Hypothalamus (tissue), 51 donors: ENCODE measurements around the gene NHERF2.

ENCODE experiments used
- DNase-seq, 51 donors: peaks; one replicate each; lab custom pipeline; 2025; lab: John Stamatoyannopoulos, UW

Gene NHERF2

DNA sequence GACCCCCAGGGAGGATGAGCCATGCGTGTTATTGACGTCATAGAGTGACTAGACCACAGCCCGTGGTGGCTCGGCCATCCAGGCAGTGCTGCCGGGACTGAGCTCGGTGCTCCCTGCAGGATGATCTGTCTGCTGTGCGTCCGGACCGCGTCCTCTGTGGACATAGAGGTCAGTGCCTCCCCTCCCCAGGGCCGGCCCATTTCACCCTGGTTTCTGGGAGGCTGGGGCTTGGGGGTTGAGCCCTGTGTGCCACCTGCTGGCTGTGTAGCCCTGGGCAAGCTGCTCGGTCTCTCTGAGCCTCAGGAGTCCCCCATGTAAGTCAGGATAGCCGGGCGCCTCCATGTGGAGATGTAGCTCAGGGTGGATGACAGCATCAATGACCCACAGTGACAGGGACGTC, 29.4 kb downstream of the NHERF2 start:
- DNase-seq = peak in 9 of 51 donors; percentile 3 to 38 (median 18)

DNA sequence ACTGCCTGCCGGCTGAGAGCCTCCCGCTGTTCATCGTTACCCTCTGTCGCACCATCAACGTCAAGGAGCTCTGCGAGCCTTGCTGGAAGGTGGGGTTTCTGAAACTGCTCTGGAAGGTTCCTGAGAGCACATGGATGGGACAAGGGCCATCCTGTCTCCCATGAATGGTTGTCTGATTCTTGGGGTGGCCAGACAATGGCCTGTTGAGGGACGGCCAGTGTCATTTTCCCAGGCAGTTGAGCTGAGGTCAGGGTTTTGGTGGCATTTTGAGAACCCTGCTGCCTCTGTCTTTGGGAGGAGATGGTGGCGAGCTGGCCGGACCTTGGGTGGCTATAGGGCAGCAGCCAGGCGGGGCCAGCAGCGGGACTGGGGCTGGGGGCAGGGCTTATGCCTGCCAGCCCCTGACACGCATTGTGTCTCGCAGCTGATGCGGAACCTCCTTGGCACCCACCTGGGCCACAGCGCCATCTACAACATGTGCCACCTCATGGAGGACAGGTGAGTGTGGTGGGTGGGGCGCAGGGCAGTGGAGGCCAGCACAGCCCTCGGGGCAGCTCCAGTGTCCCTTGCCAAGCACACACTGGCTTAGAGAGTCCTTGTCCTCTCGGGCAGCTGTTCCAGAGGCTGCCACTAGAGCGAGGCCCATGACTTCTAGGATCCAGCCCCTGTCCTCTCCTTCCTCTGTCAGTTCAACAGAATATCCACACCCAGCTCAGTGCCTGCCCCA, 30.1 kb downstream of the NHERF2 start:
- peak in 24 of 51 donors; percentile 2 to 72 (median 31) for DNase-seq

DNA sequence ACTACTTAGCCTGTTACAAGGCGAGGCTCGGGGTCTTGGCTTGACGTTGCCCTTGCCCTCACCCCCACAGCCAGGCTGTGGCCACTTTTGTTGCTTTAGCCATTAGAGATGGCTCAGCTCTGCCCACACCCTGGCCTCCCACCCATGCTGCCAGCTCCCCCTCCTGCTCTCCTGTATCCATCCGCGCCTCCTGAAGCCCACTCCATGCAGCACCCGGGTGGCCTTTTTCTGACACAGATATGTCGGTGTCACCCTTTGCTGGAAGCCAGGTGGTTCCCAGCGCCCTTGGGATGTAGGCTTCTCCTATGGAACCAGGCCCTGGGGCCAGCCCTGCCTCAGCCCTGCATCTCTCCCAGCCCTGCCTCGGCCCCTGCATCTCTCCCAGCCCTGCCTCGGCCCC, 30.7 kb downstream of the NHERF2 start:
- no peak for DNase-seq

DNA sequence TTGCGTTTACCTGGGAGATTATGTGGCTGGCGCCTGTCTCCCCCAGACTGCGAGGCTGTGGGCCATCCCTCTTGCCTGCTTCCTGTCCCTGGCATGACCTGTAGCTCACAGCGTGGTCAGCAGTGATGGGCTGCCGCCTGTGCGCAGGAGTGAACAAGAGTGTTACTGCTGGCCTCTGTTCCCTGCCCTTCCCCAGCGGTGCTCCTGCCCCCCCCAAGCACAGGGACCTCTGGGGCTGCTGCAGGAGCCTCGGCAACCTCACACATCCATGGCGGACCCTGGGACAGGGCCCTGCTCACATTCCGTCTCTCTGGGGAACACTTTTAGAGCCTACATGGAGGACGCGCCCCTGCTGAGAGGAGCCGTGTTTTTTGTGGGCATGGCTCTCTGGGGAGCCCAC, 31.7 kb downstream of the NHERF2 start:
- DNase-seq = no peak

DNA sequence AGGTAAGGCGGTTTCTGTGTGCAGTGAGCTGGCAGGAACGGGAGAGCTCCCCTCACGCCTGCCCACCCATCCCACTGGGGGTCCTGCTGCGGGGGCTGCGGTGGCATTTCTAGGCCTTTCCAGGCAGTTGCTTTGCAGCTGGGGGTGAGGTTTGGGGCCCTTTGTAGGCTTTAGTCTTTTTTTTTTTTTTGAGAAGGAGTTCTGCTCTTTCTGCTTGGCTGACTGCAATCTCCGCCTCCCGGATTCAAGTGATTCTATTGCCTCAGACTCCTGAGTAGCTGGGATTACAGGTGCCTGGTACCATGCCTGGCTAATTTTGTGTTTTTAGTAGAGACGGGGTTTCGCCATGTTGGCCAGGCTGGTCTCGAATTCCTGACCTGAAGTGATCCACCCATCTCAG, 32.2 kb downstream of the NHERF2 start:
- DNase-seq = no peak

DNA sequence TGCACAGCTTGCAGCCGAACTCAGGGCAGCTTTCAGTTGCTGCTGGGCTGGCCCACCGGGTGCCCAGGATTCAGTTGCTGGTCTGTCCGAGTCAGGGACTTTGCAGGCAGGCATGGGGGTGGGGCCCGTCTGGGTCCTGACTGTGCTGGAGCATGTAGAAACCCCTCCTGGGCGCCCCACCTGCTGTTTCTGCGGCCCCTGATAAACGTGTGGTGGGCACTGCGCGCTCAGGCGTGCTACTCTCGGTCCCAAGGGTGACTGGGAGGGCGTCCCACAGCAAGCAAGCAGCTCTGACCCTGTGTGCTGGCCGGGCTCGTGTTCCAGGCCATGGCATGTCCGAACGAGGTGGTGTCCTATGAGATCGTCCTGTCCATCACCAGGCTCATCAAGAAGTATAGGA, 33.6 kb downstream of the NHERF2 start:
- no peak for DNase-seq

DNA sequence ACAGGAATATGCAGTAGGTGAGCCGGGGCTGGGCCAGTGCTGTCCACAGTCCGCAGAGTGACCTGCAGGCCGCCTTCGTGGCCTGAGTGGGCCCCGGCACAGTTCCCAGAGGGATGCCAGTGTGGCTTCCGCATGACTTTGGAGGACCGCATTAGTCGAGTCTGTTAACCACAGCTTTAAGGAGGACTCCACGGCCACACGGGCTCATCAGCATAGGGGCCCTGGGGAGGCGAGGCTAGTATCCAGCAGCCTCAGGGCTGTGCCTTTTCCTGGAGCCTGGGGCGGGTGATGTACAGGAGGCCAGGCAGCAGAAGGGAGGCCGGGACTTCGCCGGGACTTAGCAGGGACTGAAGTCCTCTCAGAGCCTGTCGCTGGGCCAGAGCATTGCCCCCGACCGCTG, 34.3 kb downstream of the NHERF2 start:
- no peak for DNase-seq

DNA sequence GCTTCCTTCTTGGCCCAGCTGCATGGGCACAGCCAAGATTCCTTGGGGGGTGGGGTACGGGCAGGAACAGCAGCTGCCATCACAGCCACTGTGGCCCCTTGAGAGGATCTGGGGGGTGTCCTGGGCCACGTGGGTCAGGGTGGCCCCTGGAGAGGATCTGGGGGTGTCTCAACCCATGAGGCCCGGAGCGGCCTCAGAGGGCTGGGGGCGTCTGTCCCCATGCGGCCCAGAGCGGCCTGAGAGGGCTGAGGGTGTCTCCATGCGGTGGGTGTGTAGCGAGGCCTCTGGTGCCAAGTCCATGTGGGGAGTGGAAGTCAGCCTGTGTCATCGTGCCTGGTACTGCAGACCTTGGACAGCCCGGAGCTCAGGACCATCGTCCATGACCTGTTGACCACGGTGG, 34.8 kb downstream of the NHERF2 start:
- no peak for DNase-seq

DNA sequence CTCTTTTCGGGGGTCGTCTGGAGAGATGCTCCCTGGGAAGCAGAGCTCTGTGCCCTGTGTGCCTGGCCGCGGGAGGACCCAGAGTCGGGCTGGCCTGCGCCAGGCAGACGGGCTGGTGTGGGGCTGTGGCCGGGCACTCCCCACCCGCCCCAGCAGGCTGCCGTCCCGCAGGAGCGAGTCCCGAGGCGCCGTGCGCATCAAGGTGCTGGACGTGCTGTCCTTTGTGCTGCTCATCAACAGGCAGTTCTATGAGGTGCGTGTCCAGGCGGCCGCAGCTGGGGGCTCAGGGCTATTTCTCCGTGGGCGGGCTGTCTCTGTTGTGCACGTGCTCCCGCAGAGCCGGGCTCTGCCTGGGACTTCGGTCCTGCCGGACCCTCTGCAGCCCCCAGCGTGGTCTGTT, 36.1 kb downstream of the NHERF2 start:
- DNase-seq = no peak

DNA sequence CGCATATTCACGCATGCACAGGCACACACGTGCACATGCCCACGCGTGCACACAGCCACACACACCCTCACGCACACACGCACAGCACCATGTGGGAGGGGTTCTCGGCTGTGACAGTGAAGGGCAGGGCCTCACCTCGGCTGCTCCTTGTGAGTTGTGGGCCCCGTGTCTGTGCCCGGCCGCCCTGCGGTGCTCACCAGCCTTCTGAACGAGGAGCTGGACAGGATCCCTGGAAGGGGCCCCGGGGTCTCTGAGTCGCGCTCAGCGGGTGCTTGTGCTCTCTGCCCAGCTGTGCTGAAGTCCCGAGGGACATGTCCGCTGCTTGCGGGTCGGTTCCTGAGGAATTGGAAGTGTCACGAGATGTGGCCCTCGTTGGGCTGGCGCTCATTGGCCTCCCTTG, 37.2 kb downstream of the NHERF2 start:
- DNase-seq = no peak

DNA sequence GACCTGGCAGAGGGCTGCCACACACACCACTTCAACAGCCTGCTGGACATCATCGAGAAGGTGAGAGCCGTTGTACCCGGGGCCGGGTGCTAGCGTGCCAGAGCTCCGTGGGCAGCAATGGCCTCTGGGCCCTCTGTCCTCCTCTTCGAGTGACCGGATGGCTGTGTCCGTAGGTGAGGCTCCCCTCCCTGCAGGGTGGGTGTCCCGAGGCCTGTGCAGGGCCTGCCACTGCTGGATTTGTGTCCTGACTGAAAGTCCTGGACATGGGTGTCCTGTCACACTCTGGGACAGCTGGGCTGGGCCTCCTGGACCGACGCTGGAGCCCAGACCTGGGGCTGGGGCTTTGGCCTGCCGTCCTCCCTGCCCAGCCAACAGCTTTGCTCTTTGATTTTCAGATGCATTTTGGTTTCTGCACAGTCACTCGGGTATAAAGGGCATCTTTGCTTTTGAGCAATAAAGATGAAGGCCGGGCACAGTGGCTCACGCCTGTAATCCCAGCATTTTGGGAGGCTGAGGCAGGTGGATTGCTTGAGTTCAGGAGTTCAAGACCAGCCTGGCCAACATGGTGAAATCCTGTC, 37.8 kb downstream of the NHERF2 start:
- DNase-seq = no peak

DNA sequence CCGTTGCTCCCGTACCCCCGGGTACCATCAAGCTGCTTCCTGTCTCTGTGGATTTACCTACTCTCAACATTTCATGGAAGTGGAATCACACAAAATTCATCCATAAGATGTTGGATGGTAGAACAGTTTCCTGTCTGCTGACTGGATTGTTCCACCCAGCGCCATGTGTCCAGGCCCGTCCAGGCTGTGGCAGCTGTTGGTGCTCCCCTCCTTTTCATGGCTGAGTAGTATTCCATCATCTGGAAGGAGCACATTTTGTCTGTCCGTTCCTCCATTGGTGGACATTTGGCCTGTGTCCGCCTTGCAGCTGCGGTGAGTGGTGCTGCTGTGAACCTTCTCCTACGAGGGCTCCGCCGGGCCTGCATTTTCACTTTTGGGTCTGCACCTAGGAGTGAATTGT, 39.4 kb downstream of the NHERF2 start:
- no peak for DNase-seq

DNA sequence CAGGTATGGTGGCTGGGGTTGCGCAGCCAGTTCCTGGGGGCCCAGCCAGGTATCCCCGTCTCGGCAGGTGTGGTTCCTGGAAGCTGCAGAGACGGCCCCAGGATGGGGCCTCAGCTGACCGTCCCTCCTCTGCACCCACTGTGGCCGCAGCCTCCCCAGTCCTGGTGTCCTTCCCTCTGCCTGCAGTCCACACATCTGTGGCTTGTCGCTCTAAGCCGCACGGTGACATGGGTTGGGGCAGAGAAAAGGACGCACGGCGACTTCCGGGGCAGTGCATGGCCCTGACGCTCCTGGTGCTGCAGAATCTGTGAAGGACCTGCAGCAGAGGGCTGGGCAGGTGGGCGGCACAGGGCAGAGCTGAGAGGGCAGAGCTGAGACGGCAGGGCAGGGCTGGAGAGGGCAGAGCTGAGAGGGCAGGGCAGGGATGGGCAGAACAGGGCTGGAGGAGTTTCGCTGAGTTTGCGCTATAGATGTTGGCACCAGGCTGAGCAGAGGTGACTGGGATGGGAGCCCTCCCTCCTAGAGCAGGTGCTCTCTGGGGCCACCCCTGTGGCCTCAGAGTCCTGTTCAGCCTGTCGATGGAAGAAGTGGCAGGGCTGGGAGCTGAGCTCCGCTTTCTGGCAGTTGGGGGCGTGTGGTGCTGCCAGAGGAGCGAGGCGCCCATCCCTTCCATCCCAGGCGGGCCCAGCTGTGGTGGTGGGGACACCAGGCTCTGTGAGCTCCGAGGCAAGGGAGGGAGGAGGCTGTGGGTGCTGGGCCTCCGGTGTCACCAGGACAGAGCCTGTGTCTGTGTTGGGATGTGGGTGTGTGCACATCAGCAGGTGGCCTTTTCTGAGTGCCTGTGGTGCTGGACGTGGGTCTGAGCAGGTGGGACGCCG, 44.1 kb downstream of the NHERF2 start:
- DNase-seq = no peak

DNA sequence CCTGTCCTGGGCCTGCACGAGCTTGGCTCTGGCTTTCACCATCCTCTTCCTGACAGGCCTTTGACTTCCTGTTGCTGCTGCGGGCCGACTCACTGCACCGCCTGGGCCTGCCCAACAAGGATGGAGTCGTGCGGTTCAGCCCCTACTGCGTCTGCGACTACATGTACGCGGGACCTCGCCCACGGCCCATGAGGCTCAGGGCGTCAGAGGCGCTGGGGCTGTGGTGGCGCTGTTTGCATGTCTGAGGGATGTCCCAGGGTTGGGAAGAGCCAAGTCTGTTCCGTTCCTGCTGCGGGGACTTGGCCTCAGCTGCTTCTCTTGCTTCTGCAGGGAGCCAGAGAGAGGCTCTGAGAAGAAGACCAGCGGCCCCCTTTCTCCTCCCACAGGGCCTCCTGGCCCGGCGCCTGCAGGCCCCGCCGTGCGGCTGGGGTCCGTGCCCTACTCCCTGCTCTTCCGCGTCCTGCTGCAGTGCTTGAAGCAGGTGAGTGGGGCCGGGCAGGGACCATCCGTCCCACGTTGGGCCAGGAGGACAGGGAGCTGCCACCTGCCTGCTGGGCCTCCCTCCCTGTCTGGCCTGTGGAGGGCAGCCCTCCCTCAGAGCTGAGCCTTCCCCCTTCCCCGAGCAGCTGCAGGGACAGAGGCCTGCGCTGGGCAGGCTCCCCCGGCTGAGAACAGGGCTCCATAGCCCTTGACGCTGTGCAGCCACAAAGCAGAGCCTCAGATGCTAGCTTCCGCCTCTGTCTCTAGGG, 44.9 kb downstream of the NHERF2 start:
- DNase-seq = no peak

DNA sequence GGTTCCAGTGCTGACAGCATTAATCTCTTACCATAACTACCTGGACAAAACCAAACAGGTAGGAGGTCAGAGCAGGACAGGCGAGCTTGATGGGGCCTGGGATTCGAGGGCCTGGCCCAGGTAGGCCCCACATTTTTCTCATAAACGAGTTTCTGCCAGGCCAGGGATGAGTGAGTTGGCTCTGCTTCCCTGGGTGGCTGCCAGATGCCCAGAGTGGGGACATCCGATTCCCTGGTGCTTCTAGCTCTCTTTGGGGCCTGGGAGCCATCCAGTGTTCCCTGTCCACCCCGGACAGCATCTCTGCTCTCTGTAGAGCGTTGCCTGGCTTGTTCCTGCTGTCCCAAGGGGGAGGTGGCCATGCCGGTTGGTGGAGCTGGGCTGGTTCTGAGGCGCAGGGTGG, 46.2 kb downstream of the NHERF2 start:
- no peak for DNase-seq

DNA sequence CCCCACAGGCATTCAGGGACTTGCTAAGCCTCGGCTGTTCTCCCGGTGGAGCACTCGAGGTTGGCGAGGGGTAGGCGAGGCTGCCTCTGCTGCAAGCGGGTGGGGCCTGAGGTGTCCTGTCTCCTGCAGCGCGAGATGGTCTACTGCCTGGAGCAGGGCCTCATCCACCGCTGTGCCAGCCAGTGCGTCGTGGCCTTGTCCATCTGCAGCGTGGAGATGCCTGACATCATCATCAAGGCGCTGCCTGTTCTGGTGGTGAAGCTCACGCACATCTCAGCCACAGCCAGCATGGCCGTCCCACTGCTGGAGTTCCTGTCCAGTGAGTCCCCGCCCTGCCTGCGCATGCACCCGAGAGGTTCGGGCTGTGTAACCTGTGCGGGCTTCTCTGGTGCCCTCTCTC, 47.4 kb downstream of the NHERF2 start:
- no peak for DNase-seq

DNA sequence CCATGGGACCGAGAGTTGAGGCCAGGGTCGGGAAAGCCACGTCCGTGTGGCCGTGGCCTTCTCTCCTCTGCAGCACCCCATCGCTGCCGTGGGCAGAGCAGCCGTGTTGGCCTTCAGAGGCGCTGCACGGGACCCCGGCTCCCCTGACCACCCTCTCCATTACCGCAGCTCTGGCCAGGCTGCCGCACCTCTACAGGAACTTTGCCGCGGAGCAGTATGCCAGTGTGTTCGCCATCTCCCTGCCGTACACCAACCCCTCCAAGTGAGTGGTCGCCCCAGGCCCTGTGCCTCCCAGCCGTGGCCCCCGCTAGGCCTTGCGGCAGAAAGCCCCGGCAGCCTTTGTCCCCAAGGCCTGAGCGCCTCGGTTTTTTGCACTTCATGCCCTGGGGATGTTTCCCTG, 48.9 kb downstream of the NHERF2 start:
- no peak for DNase-seq

DNA sequence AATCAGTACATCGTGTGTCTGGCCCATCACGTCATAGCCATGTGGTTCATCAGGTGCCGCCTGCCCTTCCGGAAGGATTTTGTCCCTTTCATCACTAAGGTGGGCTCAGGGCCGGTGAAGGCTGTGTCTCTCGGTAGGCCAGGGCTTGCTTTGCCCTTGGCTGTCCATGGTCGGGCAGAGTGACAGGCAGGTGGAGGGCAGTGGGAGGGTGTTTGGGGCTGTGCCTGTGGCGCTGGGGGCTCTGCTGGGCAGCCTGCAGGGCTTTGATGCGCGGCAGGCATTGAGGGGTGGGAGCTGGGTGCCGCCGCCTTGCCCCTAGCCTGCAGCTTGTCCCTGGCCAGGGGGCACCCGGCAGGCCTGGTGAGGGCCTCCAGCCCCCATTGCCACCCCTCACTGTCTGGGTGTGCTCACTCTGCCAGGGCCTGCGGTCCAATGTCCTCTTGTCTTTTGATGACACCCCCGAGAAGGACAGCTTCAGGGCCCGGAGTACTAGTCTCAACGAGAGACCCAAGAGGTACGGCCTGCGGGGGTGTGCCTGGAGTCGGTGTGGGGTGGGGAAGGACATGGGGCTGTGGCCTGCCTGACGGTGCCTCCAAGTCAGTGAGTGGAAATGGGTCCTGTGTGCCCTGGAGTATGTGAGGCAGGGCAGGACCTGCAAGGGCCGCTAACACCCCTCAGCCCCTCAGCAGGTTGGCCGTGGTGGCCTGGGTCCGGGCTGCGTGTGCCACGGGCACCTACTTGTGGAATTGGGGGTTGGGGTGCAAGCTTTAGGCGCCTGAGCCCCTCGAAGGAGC, 49.6 kb downstream of the NHERF2 start:
- no peak for DNase-seq

DNA sequence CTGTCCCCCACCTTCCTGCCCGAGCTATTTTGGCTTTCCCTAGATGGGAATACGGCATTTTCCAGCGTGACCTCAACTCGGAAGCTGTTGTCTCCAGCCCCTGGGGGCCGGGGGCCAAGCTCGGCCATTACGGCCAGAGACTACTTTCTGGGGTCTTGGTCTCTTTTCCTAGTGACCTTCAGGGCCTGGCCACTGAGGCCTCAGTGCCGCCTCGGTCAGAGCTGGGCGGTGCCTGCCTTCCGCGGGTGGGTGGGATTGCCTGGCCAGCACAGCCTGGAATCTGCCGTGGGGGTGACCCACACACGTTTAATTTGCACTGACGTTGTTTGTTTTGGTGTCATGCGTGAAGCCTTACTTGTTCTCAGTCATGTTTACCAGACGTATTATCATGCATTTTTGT, 50.3 kb downstream of the NHERF2 start:
- DNase-seq = no peak

DNA sequence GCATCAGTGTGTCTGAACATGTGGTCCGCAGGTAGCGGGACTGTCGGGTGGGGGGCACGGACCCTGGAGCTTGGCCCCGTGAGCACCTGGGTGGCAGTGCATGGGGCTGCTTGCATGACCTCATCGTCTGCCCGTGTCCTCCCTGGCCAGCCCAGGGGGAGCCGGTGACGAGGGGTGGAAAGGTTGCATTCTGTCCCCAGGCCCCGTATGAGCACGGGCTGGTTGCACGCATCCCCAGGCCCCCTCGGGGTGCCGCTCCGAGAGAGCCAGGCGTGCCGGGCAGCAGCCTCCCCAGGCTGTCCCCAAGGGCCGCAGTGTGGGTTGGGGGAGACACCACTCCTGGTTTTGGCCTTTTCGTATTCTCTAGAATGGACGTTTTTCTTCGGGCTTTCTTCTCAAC, 51.0 kb downstream of the NHERF2 start:
- no peak for DNase-seq
